Choroid plexus epithelial cell (primary cell): ENCODE results near the gene BPGM.

Experiments
- DNase-seq: peaks from one replicate; pipeline ENCODE4 v3.0.0-alpha.2; 2010; ENCODE audit warnings: low read depth
- H3K4me3 ChIP-seq: 2 replicates; pipeline ENCODE4 v1.5.1; 2011; ENCODE audit warnings: low read depth, mild to moderate bottlenecking, control low read depth, low read length, moderate library complexity
- CTCF ChIP-seq: conservative IDR thresholded peaks from 2 replicates; pipeline ENCODE4 v1.5.1; 2011; ENCODE audit warnings: low read depth, mild to moderate bottlenecking, control low read depth, inconsistent platforms, low read length, moderate library complexity

BPGM gene

GRCh38 chr7:134632052-134632451 is 14.6 kb upstream of the BPGM start:
- no peak for DNase-seq
- TF ChIP-seq CTCF: no peak
- no peak overlapping the region for H3K4me3 ChIP-seq

- TF ChIP-seq CTCF: peak; percentile 76
- peak; percentile 85 for DNase-seq
Observed at GRCh38 chr7:134632937-134633540, 13.6 kb upstream of the BPGM start.

GRCh38 chr7:134636008-134636449 is 10.6 kb upstream of the BPGM start:
- no peak for TF ChIP-seq CTCF
- DNase-seq: peak; percentile 46

More at GRCh38 chr7:134632937-134633540, 13.6 kb upstream of the BPGM start:
- no peak overlapping the region for H3K4me3 ChIP-seq

GRCh38 chr7:134637441-134637840 is 9.2 kb upstream of the BPGM start:
- no peak for TF ChIP-seq CTCF
- H3K4me3 ChIP-seq: no peak overlapping the region
- DNase-seq: no peak

More at GRCh38 chr7:134636008-134636449, 10.6 kb upstream of the BPGM start:
- no peak overlapping the region for H3K4me3 ChIP-seq

GRCh38 chr7:134637934-134638719 is 8.5 kb upstream of the BPGM start:
- TF ChIP-seq CTCF: no peak
- H3K4me3 ChIP-seq: no peak overlapping the region
- DNase-seq: no peak

GRCh38 chr7:134639061-134639460 is 7.6 kb upstream of the BPGM start:
- DNase-seq: no peak
- no peak for TF ChIP-seq CTCF

More at GRCh38 chr7:134639061-134639460, 7.6 kb upstream of the BPGM start:
- H3K4me3 ChIP-seq: no peak overlapping the region
